Astrocyte (in vitro differentiated cells and primary cell): Measurements from ENCODE around the gene EMX2.

Experiments
- EZH2 ChIP-seq: IDR thresholded peaks from 2 replicates; pipeline ENCODE4 v1.6.1; 2012; ENCODE audit warnings: mild to moderate bottlenecking, low read length, inconsistent platforms; ENCODE audit not compliant: insufficient read depth
- TF ChIP-seq, protein P1 (sequence below): IDR thresholded peaks from 2 replicates; pipeline ENCODE4 v1.5.1; 2011; ENCODE audit warnings: low read depth, mild to moderate bottlenecking, inconsistent platforms, low read length, moderate library complexity; ENCODE audit not compliant: insufficient read depth

DNA sequence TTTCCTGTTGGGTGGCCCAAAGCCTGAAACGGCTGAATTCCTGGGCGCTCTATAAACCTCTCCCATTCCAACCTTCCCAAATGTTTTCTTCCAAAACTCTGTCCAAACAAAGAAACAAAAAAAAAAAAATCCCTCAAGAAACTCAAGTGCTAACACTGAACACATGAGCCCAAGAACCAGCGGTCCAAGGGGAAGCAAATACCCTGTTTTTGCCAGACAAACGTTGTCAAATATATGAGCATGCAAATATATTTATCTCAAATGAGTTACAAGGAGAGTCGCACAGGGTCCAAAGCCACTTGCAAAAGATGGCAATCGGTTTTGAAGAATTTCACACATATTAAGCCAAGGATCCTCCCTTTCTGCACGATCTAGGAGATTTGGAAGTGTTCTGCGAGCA is 23.3 kb upstream of the EMX2 start:
- TF ChIP-seq, protein P1, sequence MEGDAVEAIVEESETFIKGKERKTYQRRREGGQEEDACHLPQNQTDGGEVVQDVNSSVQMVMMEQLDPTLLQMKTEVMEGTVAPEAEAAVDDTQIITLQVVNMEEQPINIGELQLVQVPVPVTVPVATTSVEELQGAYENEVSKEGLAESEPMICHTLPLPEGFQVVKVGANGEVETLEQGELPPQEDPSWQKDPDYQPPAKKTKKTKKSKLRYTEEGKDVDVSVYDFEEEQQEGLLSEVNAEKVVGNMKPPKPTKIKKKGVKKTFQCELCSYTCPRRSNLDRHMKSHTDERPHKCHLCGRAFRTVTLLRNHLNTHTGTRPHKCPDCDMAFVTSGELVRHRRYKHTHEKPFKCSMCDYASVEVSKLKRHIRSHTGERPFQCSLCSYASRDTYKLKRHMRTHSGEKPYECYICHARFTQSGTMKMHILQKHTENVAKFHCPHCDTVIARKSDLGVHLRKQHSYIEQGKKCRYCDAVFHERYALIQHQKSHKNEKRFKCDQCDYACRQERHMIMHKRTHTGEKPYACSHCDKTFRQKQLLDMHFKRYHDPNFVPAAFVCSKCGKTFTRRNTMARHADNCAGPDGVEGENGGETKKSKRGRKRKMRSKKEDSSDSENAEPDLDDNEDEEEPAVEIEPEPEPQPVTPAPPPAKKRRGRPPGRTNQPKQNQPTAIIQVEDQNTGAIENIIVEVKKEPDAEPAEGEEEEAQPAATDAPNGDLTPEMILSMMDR, result no peak
- TF ChIP-seq EZH2, result no peak
